ENCODE measurements around the gene ALKBH3. TPM values are rescaled to one million over a fixed set of nuclear protein-coding genes. Genes with fewer than 3 reads are reported as not detected.

Gene ALKBH3
- polyA plus RNA-seq, 1 of the 3 experiments (the other 2 are of a cell fraction) = 27.0 TPM

- CTCF ChIA-PET = interaction anchor here (0.8 to 9.2 kb wide), 8 partner anchors 9 to 39 kb away, joined by 3 to 90 read pairs (median 6); partner anchors contain the start of gene C11orf96
- WGBS (ENCODE audit: low lambda C conversion rate) = 56% methylated on average over 4 of the region's 4 CpGs
Observed at GRCh38 chr11:43907028-43907975, 26.7 kb downstream of the ALKBH3 start.

GRCh38 chr11:43908191-43908590 lies 27.6 kb downstream of the ALKBH3 start:
- H3K4me3 ChIP-seq (ENCODE audit: low read depth in 2 of 2, low read length in 1 of 2) = no peak overlapping the region
- peaks cover 0 to 54% of the 10 kb centered on the region in 2 experiments; a peak in 2 of 4 replicates for H3K4me1 ChIP-seq (ENCODE audit: control insufficient read depth in 1 of 2, insufficient read depth in 2 of 2, low read depth in 1 of 2, low read length in 1 of 2)
- no peaks in the 10 kb centered on the region for H3K27me3 ChIP-seq (ENCODE audit: insufficient read depth)
- ChIA-PET POLR2A (interaction anchor here (0.7 to 5.2 kb wide), 3 partner anchors 8 to 34 kb away, joined by 3 to 34 read pairs (median 3); partner anchors contain the start of gene C11orf96), CTCF (interaction anchor here (1.0 to 9.2 kb wide), 6 partner anchors 11 to 130 kb away, joined by 3 to 85 read pairs (median 10); partner anchors contain the start of gene C11orf96)
- H3K27ac ChIP-seq (ENCODE audit: low read depth in 2 of 2, low read length in 1 of 2) = peak overlapping the region in 1 of 2 experiments; percentile 100; a peak in 2 of 4 replicates
- no peak overlapping the region for H2AFZ ChIP-seq (ENCODE audit: low read depth)
- H3K9ac ChIP-seq = no peak overlapping the region
- TF ChIP-seq FOXJ3 (CRISPR knock-in tag; IDR thresholded peaks at IDR 0.05) (0 out of 2 replicates have a peak, but pooled peaks have one; percentile 25), TCF12 (IDR thresholded peaks at IDR 0.05) (0 out of 2 replicates have a peak, but pooled peaks have one; percentile 4), JUND (IDR thresholded peaks at IDR 0.05) (no peak), EP300 (IDR thresholded peaks at IDR 0.05; ENCODE audit: borderline replicate concordance in 1 of 2, low read depth in 1 of 2, low read length in 1 of 2) (peak in 1 of 2 experiments; percentile 61; a peak in 1 of 4 replicates), ZBTB33 (IDR thresholded peaks at IDR 0.05; ENCODE audit: borderline replicate concordance, low read depth) (no peak), RCOR1 (IDR thresholded peaks at IDR 0.05; ENCODE audit: low read length) (peak; percentile 93)
- H3F3A ChIP-seq (replicated peaks; ENCODE audit: insufficient read depth) = no peaks in the 10 kb centered on the region
- H3K9me2 ChIP-seq = no peaks in the 10 kb centered on the region
- H4K20me1 ChIP-seq (ENCODE audit: insufficient read depth) = no peaks in the 10 kb centered on the region
- 81% methylated on average over 2 of the region's 2 CpGs for WGBS (ENCODE audit: low lambda C conversion rate)
- H3K36me3 ChIP-seq (replicated peaks in 1 of 2; ENCODE audit: control insufficient read depth in 1 of 2, insufficient read depth in 2 of 2, low read length in 1 of 2) = peaks cover 16 to 47% of the 10 kb centered on the region in 2 experiments
- no peaks in the 10 kb centered on the region; the same call in 1 of the 2 replicates for H3K79me2 ChIP-seq (ENCODE audit: insufficient read depth)
- no peak overlapping the region for H3K4me2 ChIP-seq
- no peaks in the 10 kb centered on the region for H3K9me3 ChIP-seq
- no peak for DNase-seq

More at GRCh38 chr11:43907028-43907975, 26.7 kb downstream of the ALKBH3 start:
- H3K27me3 ChIP-seq (ENCODE audit: insufficient read depth) = no peaks in the 10 kb centered on the region
- peaks cover 0 to 53% of the 10 kb centered on the region in 2 experiments; a peak in 2 of 4 replicates for H3K4me1 ChIP-seq (ENCODE audit: control insufficient read depth in 1 of 2, insufficient read depth in 2 of 2, low read depth in 1 of 2, low read length in 1 of 2)
- H3K4me2 ChIP-seq = no peak overlapping the region
- H3K9me3 ChIP-seq = no peaks in the 10 kb centered on the region
- no peak overlapping the region for H3K9ac ChIP-seq
- H3K4me3 ChIP-seq (ENCODE audit: low read depth in 2 of 2, low read length in 1 of 2) = no peak overlapping the region
- peak overlapping the region in 1 of 2 experiments; percentile 100; a peak in 2 of 4 replicates for H3K27ac ChIP-seq (ENCODE audit: low read depth in 2 of 2, low read length in 1 of 2)
- H3K9me2 ChIP-seq = no peaks in the 10 kb centered on the region
- H3F3A ChIP-seq (replicated peaks; ENCODE audit: insufficient read depth) = no peaks in the 10 kb centered on the region
- peaks cover 21 to 45% of the 10 kb centered on the region in 2 experiments for H3K36me3 ChIP-seq (replicated peaks in 1 of 2; ENCODE audit: control insufficient read depth in 1 of 2, insufficient read depth in 2 of 2, low read length in 1 of 2)
- TF ChIP-seq GATA2 (CRISPR knock-in tag; IDR thresholded peaks at IDR 0.05) (peak; percentile 31; the same call in 1 of the 2 replicates), PBX3 (IDR thresholded peaks at IDR 0.05) (no peak)
- no peaks in the 10 kb centered on the region for H4K20me1 ChIP-seq (ENCODE audit: insufficient read depth)
- POLR2A ChIA-PET = interaction anchor here (0.7 to 5.2 kb wide), 4 partner anchors 9 to 40 kb away, joined by 3 to 34 read pairs (median 8); partner anchors contain the start of gene C11orf96
- H3K79me2 ChIP-seq (ENCODE audit: insufficient read depth) = no peaks in the 10 kb centered on the region
- no peak overlapping the region for H2AFZ ChIP-seq (ENCODE audit: low read depth)
- no peak for DNase-seq

Measured in SK-N-SH (cell line).